ENCODE data around the gene GDI2. TPM values are rescaled to one million over a fixed set of nuclear protein-coding genes. Genes with fewer than 3 reads are reported as not detected.
"Not testable (repeated sequence)": the region's sequence is repeated elsewhere in the genome, so short reads cannot be mapped to it uniquely, and the experiment has no call there.

The GDI2 gene
- total RNA-seq, 2 donors from 2014 or later, result 179 to 185 TPM

- DNase-seq (no peak), ATAC-seq (no peak)
- peaks cover 10 to 18% of the 10 kb centered on the region in 2 donors for H3K36me3 ChIP-seq (replicated peaks in 1 of 2; ENCODE audit: insufficient read depth in 1 of 2, low read depth in 2 of 2)
- no peak overlapping the region for H3K4me3 ChIP-seq
- H3K27me3 ChIP-seq, result no peaks in the 10 kb centered on the region
- peaks cover 28% of the 10 kb centered on the region for H3K4me1 ChIP-seq
- no peak for TF ChIP-seq POLR2A (IDR thresholded peaks at IDR 0.05)
- TF ChIP-seq, protein P1, sequence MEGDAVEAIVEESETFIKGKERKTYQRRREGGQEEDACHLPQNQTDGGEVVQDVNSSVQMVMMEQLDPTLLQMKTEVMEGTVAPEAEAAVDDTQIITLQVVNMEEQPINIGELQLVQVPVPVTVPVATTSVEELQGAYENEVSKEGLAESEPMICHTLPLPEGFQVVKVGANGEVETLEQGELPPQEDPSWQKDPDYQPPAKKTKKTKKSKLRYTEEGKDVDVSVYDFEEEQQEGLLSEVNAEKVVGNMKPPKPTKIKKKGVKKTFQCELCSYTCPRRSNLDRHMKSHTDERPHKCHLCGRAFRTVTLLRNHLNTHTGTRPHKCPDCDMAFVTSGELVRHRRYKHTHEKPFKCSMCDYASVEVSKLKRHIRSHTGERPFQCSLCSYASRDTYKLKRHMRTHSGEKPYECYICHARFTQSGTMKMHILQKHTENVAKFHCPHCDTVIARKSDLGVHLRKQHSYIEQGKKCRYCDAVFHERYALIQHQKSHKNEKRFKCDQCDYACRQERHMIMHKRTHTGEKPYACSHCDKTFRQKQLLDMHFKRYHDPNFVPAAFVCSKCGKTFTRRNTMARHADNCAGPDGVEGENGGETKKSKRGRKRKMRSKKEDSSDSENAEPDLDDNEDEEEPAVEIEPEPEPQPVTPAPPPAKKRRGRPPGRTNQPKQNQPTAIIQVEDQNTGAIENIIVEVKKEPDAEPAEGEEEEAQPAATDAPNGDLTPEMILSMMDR (IDR thresholded peaks at IDR 0.05), result no peak
- 89 to 100% methylated on average over 1 to 3 of the region's 3 CpGs for WGBS, 2 donors
- H3K9me3 ChIP-seq, result no peaks in the 10 kb centered on the region
- intact Hi-C loops (cut with DNase I), result no loop called here
- H3K27ac ChIP-seq, result no peak overlapping the region
Measured at GRCh38 chr10:5779730-5780129, 33.5 kb downstream of the GDI2 start.

DNA sequence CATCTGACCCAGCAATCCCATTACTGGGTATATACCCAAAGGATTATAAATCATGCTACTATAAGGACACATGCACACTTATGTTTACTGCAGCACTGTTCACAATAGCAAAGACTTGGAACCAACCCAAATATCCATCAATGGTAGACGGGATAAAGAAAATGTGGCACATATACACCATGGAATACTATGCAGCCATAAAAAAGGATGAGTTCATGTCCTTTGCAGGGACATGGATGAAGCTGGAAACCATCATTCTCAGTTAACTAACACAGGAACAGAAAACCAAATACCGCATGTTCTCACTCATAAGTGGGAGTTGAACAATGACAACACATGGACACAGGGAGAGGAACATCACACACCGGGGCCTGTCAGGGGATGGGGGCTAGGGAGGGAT is 35.5 kb downstream of the GDI2 start:
- H3K27me3 ChIP-seq; H3K36me3 ChIP-seq (replicated peaks in 1 of 2; ENCODE audit: insufficient read depth in 1 of 2, low read depth in 2 of 2); ATAC-seq; H3K4me3 ChIP-seq; H3K9me3 ChIP-seq; DNase-seq; H3K27ac ChIP-seq; intact Hi-C loops (cut with DNase I): not testable (repeated sequence)
- WGBS, 2 donors, result 80 to 95% methylated on average over 3 of the region's 3 CpGs
- H3K4me1 ChIP-seq, result peaks cover 28% of the 10 kb centered on the region

DNA sequence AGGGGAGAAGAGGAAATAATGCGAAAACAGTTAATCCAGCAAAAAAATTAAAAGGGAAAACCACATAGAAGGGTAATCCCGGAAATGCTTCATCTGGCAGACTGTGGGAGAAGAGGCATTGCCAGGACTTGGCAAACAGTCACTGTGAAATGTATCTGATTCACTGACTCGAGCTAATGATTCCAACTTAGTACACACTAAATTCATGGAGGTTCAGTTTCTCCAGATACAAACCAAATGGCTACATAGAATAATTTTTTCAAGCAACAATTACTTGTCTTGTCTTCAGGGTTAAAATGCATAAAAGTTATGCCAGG is 36.4 kb downstream of the GDI2 start:
- ATAC-seq (no peak), DNase-seq (no peak)
- Histone ChIP-seq H3K27ac (peak overlapping the region in 2 of 4 donors; percentile 9 to 54), H3K36me3 (replicated peaks in 1 of 2; ENCODE audit: insufficient read depth in 1 of 2, low read depth in 2 of 2) (peaks cover 0 to 4% of the 10 kb centered on the region in 2 donors), H3K9me3 (no peaks in the 10 kb centered on the region), H3K27me3 (no peaks in the 10 kb centered on the region), H3K4me3 (no peak overlapping the region), H3K4me1 (peaks cover 28% of the 10 kb centered on the region)
- 29 to 34% methylated on average over 3 of the region's 3 CpGs for WGBS, 2 donors
- TF ChIP-seq, protein P1 (IDR thresholded peaks at IDR 0.05), result no peak
- no peak for TF ChIP-seq POLR2A (IDR thresholded peaks at IDR 0.05)
- intact Hi-C loops (cut with DNase I), result no loop called here

GRCh38 chr10:5776136-5776880 is 36.9 kb downstream of the GDI2 start:
- Histone ChIP-seq H3K27me3 (no peaks in the 10 kb centered on the region), H3K9me3 (no peaks in the 10 kb centered on the region), H3K4me3 (no peak overlapping the region), H3K27ac (peak overlapping the region in 1 of 4 donors; percentile 54), H3K36me3 (replicated peaks in 1 of 2; ENCODE audit: insufficient read depth in 1 of 2, low read depth in 2 of 2) (peaks cover 0 to 4% of the 10 kb centered on the region in 2 donors), H3K4me1 (peaks cover 28% of the 10 kb centered on the region)
- intact Hi-C loops (cut with DNase I), result no loop called here
- DNase-seq (no peak), ATAC-seq (no peak)
- TF ChIP-seq, protein P1 (IDR thresholded peaks at IDR 0.05), result no peak
- no peak for TF ChIP-seq POLR2A (IDR thresholded peaks at IDR 0.05)
- WGBS, 2 donors, result 74 to 80% methylated on average over 7 of the region's 7 CpGs

- no peak overlapping the region for H3K27ac ChIP-seq
- intact Hi-C loops (cut with DNase I), result no loop called here
- TF ChIP-seq, protein P1 (IDR thresholded peaks at IDR 0.05), result no peak
- no peak for TF ChIP-seq POLR2A (IDR thresholded peaks at IDR 0.05)
- peaks cover 0 to 4% of the 10 kb centered on the region in 2 donors for H3K36me3 ChIP-seq (replicated peaks in 1 of 2; ENCODE audit: insufficient read depth in 1 of 2, low read depth in 2 of 2)
- H3K9me3 ChIP-seq, result no peaks in the 10 kb centered on the region
- DNase-seq, result peak in 1 of 4 donors; percentile 22
- H3K4me3 ChIP-seq, result no peak overlapping the region
- no peaks in the 10 kb centered on the region for H3K27me3 ChIP-seq
- ATAC-seq, result no peak
- peaks cover 28% of the 10 kb centered on the region for H3K4me1 ChIP-seq
- WGBS, 2 donors, result 76 to 94% methylated on average over 16 of the region's 16 CpGs
Measured at GRCh38 chr10:5775685-5776084, 37.5 kb downstream of the GDI2 start.

Measured in body of pancreas (tissue), 4 donors.